GM18499 (cell line): ENCODE data around the gene DKKL1.
"Not testable (repeated sequence)": the region's sequence is repeated elsewhere in the genome, so short reads cannot be mapped to it uniquely, and the experiment has no call there.

Experiments used
- ATAC-seq: cut with Tn5 transposase; IDR thresholded peaks from one replicate; pipeline ENCODE4 v1.9.1; 2021; ENCODE audit warnings: moderate number of reproducible peaks; ENCODE audit not compliant: insufficient read depth, unreplicated experiment

Gene DKKL1

GRCh38 chr19:49363268-49364082, at the start of gene DKKL1:
Gene DKKL1 (plus strand): TSS chr19:49363877. CDS start chr19:49363999, 122 bp downstream.
- ATAC-seq: no peak

- no peak for ATAC-seq
These were observed 48.6 kb upstream of the DKKL1 start for GRCh38 chr19:49315111-49315510.

GRCh38 chr19:49316284-49316683, 47.4 kb upstream of the DKKL1 start:
- ATAC-seq: no peak

GRCh38 chr19:49318296-49318695, 45.4 kb upstream of the DKKL1 start:
- no peak for ATAC-seq

GRCh38 chr19:49324801-49325576, 38.7 kb upstream of the DKKL1 start, which contains the start of gene SLC6A16:
Gene SLC6A16 (minus strand): TSS chr19:49325191. CDS start chr19:49311347, 13,844 bp downstream.
- ATAC-seq: no peak

GRCh38 chr19:49325756-49326155, 37.9 kb upstream of the DKKL1 start:
- not testable (repeated sequence) for ATAC-seq

GRCh38 chr19:49326165-49326704, 37.4 kb upstream of the DKKL1 start:
- ATAC-seq: no peak

GRCh38 chr19:49327878-49328544, 35.7 kb upstream of the DKKL1 start:
- no peak for ATAC-seq

GRCh38 chr19:49328741-49329140, 34.9 kb upstream of the DKKL1 start:
- no peak for ATAC-seq

GRCh38 chr19:49331187-49331586, 32.5 kb upstream of the DKKL1 start:
- not testable (repeated sequence) for ATAC-seq

- ATAC-seq: no peak
These were observed 32.0 kb upstream of the DKKL1 start for GRCh38 chr19:49331616-49332055.

- not testable (repeated sequence) for ATAC-seq
These were observed 30.8 kb upstream of the DKKL1 start for GRCh38 chr19:49332691-49333417.

GRCh38 chr19:49333418-49333805, 30.3 kb upstream of the DKKL1 start:
- no peak for ATAC-seq

- no peak for ATAC-seq
These were observed 29.8 kb upstream of the DKKL1 start for GRCh38 chr19:49333811-49334288.

- ATAC-seq: no peak
These were observed 28.4 kb upstream of the DKKL1 start, which contains the start of gene CD37 for GRCh38 chr19:49335071-49335783. Gene CD37 (plus strand): TSS chr19:49335406. CDS start chr19:49335541, 135 bp downstream.

GRCh38 chr19:49335784-49336481, 27.7 kb upstream of the DKKL1 start:
- ATAC-seq: no peak

GRCh38 chr19:49336482-49337266, 27.0 kb upstream of the DKKL1 start:
- ATAC-seq: no peak
